H1 (cell line): ENCODE data around the gene NID1. TPM values are rescaled to one million over a fixed set of nuclear protein-coding genes. Genes with fewer than 3 reads are reported as not detected.

Experiments
- CTCF ChIA-PET: fragments of 300-600 bp; sonication (Branson Sonifier 250); formaldehyde crosslinking; loops from one replicate; lab custom pipeline; 2021; ENCODE audit not compliant: partially characterized antibody; lab: Charles Lee
- POLR2A ChIA-PET: fragments of 300-600 bp; sonication (Branson Sonifier 250); formaldehyde crosslinking; loops from one replicate; lab custom pipeline; 2021; ENCODE audit warnings: inconsistent platforms; ENCODE audit not compliant: partially characterized antibody; lab: Charles Lee
- DNase-seq, 2 experiments: peaks; one replicate each; pipeline versions ENCODE4 v3.0.0 to v3.0.0-alpha.2; 2010 to 2022; ENCODE audit warnings: low spot score in 2 of 2, low read depth in 1 of 2, mixed read lengths in 1 of 2
- FAIRE-seq: peaks from 2 replicates; lab custom pipeline; 2011; peaks lifted over from hg19 to GRCh38; lab: Jason Lieb, UNC
- H2AFZ ChIP-seq: 2 replicates; pipeline ENCODE4 v1.8.1; 2012; ENCODE audit warnings: low read length, inconsistent platforms
- H2AK5ac ChIP-seq: 2 replicates; pipeline ENCODE4 v1.6.1; 2013; ENCODE audit warnings: low read depth, low read length
- H2BK120ac ChIP-seq: replicated peaks from 2 replicates; pipeline ENCODE3; 2013; ENCODE audit warnings: low read depth, low read length, inconsistent platforms
- H2BK12ac ChIP-seq: 2 replicates; pipeline ENCODE4 v1.6.1; 2013; ENCODE audit warnings: low read depth, low read length
- H2BK15ac ChIP-seq: 2 replicates; pipeline ENCODE4 v1.6.1; 2013; ENCODE audit warnings: low read length
- H2BK20ac ChIP-seq: 2 replicates; pipeline ENCODE4 v1.6.1; 2013; ENCODE audit warnings: low read length
- H2BK5ac ChIP-seq: 2 replicates; pipeline ENCODE4 v1.6.1; 2013; ENCODE audit warnings: low read depth, low read length
- H3K14ac ChIP-seq: 2 replicates; pipeline ENCODE4 v1.6.1; 2013; ENCODE audit warnings: inconsistent platforms; ENCODE audit not compliant: insufficient read length
- H3K18ac ChIP-seq: 2 replicates; pipeline ENCODE4 v1.6.1; 2013; ENCODE audit warnings: low read length; ENCODE audit errors: extremely low read depth
- H3K23ac ChIP-seq: 2 replicates; pipeline ENCODE4 v1.6.1; 2013; ENCODE audit warnings: inconsistent platforms; ENCODE audit not compliant: insufficient read length
- H3K23me2 ChIP-seq: 2 replicates; pipeline ENCODE4 v1.6.1; 2013; ENCODE audit warnings: low read depth, low read length
- H3K27ac ChIP-seq: 2 replicates; pipeline ENCODE4 v1.6.1; 2011; ENCODE audit warnings: low read depth, low read length, inconsistent platforms
- H3K27me3 ChIP-seq, 4 experiments: replicated peaks in 1 of 4; 1 replicate in 1 of 4; 2 replicates in 3 of 4; pipeline versions ENCODE4 v1.6.1 to v1.8.1; 2011 to 2013; ENCODE audit warnings: low read length in 3 of 4, mild to moderate bottlenecking in 3 of 4, inconsistent platforms in 2 of 4, mixed read lengths in 2 of 4, moderate library complexity in 1 of 4; ENCODE audit not compliant: control insufficient read depth in 3 of 4, insufficient read depth in 3 of 4; ENCODE audit errors: extremely low read depth in 1 of 4
- H3K36me3 ChIP-seq, 4 experiments: 2 replicates each; pipeline versions ENCODE4 v1.6.1 to v1.8.1; 2011 to 2013; ENCODE audit warnings: mild to moderate bottlenecking in 4 of 4, low read length in 3 of 4, moderate library complexity in 2 of 4, control low read depth in 1 of 4, inconsistent platforms in 1 of 4; ENCODE audit not compliant: insufficient read depth in 4 of 4, control insufficient read depth in 2 of 4
- H3K4ac ChIP-seq: replicated peaks from 2 replicates; pipeline ENCODE3; 2013; ENCODE audit warnings: low read length, low read depth, mixed read lengths, inconsistent platforms; ENCODE audit not compliant: insufficient read length
- H3K4me1 ChIP-seq, 4 experiments: replicated peaks in 1 of 4; 1 replicate in 1 of 4; 2 replicates in 3 of 4; pipeline versions ENCODE4 v1.6.1 to v1.8.1; 2011 to 2013; ENCODE audit warnings: low read length in 3 of 4, inconsistent platforms in 2 of 4, mixed read lengths in 1 of 4; ENCODE audit not compliant: insufficient read depth in 4 of 4, control insufficient read depth in 3 of 4
- H3K4me2 ChIP-seq, 2 experiments: 2 replicates each; pipeline versions ENCODE4 v1.6.1 to v1.8.1; 2011 to 2013; ENCODE audit warnings: low read depth in 2 of 2, low read length in 2 of 2, control low read depth in 1 of 2, inconsistent platforms in 1 of 2, mild to moderate bottlenecking in 1 of 2; ENCODE audit not compliant: insufficient read depth in 1 of 2
- H3K4me3 ChIP-seq, 4 experiments: fragments of 200-600, 300-600 bp in 1 of 4; sonication (generic), shearing (Covaris generic), sonication (Bioruptor Twin) in 1 of 4; 2 replicates each; pipeline versions ENCODE4 v1.5.1 to v1.8.1; 2011 to 2016; ENCODE audit warnings: low read length in 4 of 4, low read depth in 3 of 4, control low read depth in 2 of 4, inconsistent platforms in 2 of 4, mild to moderate bottlenecking in 2 of 4, mixed read lengths in 1 of 4, moderate library complexity in 1 of 4; ENCODE audit not compliant: insufficient read depth in 2 of 4; ENCODE audit errors: extremely low read depth in 1 of 4
- H3K56ac ChIP-seq: replicated peaks from 2 replicates; pipeline ENCODE3; 2013; ENCODE audit warnings: low read depth, mild to moderate bottlenecking, mixed read lengths, low read length, inconsistent platforms; ENCODE audit not compliant: insufficient read length
- H3K79me1 ChIP-seq: 2 replicates; pipeline ENCODE4 v1.6.1; 2013; ENCODE audit warnings: low read depth, low read length, control low read depth
- H3K79me2 ChIP-seq, 2 experiments: 2 replicates each; pipeline versions ENCODE4 v1.6.1 to v1.8.1; 2012 to 2013; ENCODE audit warnings: low read length in 2 of 2, mild to moderate bottlenecking in 2 of 2, inconsistent platforms in 1 of 2; ENCODE audit not compliant: insufficient read depth in 2 of 2, control insufficient read depth in 1 of 2
- H3K9ac ChIP-seq, 4 experiments: replicated peaks in 1 of 4; 1 replicate in 1 of 4; 2 replicates in 3 of 4; pipeline versions ENCODE4 v1.6.1 to v1.8.1; 2011 to 2013; ENCODE audit warnings: low read depth in 3 of 4, low read length in 3 of 4, control low read depth in 2 of 4, mild to moderate bottlenecking in 2 of 4, moderate library complexity in 2 of 4, inconsistent platforms in 1 of 4; ENCODE audit errors: extremely low read depth in 1 of 4
- H3K9me3 ChIP-seq, 2 experiments: 2 replicates each; pipeline versions ENCODE4 v1.6.1 to v1.8.1; 2012 to 2013; ENCODE audit warnings: mild to moderate bottlenecking in 2 of 2, moderate library complexity in 2 of 2, control low read depth in 1 of 2, inconsistent platforms in 1 of 2, low read depth in 1 of 2, low read length in 1 of 2, mixed read lengths in 1 of 2; ENCODE audit not compliant: insufficient read depth in 2 of 2
- H4K20me1 ChIP-seq, 2 experiments: replicated peaks in 1 of 2; 2 replicates each; pipeline versions ENCODE3 to v1.8.1; 2011 to 2013; ENCODE audit warnings: inconsistent platforms in 2 of 2, low read length in 2 of 2, mild to moderate bottlenecking in 1 of 2; ENCODE audit not compliant: insufficient read depth in 2 of 2, control insufficient read depth in 1 of 2
- H4K5ac ChIP-seq: 2 replicates; pipeline ENCODE4 v1.6.1; 2013; ENCODE audit warnings: low read length, low read depth, mixed read lengths, inconsistent platforms; ENCODE audit not compliant: insufficient read length
- H4K8ac ChIP-seq: 2 replicates; pipeline ENCODE4 v1.8.0; 2013; ENCODE audit warnings: mild to moderate bottlenecking, moderate library complexity, low read length, inconsistent platforms; ENCODE audit not compliant: insufficient read depth; ENCODE audit errors: extremely low read depth
- H4K91ac ChIP-seq: replicated peaks from 2 replicates; pipeline ENCODE3; 2013; ENCODE audit warnings: low read length, mixed read lengths, inconsistent platforms; ENCODE audit not compliant: insufficient read length
- EZH2 ChIP-seq: fragments of 200-600 bp; sonication (generic); IDR thresholded peaks from 2 replicates; pipeline ENCODE4 v1.7.1; 2012; ENCODE audit warnings: low read depth, mild to moderate bottlenecking, moderate library complexity, low read length, inconsistent platforms; ENCODE audit not compliant: severe bottlenecking
- MAX ChIP-seq: IDR thresholded peaks from 2 replicates; pipeline ENCODE4 v1.6.1; 2012; ENCODE audit warnings: inconsistent platforms
- TBP ChIP-seq: IDR thresholded peaks from 2 replicates; pipeline ENCODE4 v1.6.1; 2011; ENCODE audit warnings: low read depth, low read length, improper control_type of control experiment
- WGBS, 2 experiments: shearing (Covaris generic) in 1 of 2; methylation state at CpG; one replicate each; pipeline versions ENCODE4 v1.1.6 to v1.1.7; 2013 to 2015; ENCODE audit warnings: low lambda C conversion rate in 2 of 2, mixed read lengths in 2 of 2, inconsistent platforms in 1 of 2, low coverage in 1 of 2, missing lambda C conversion rate in 1 of 2; ENCODE audit not compliant: insufficient replicate concordance in 2 of 2, insufficient coverage in 1 of 2, insufficient read length in 1 of 2; ENCODE audit errors: extremely low coverage in 1 of 2, missing lambda C conversion rate in 1 of 2; 5-methylcytosine and 5-hydroxymethylcytosine counted together
- polyA plus RNA-seq, 7 experiments: library from polyadenylated mRNA; depleted of rRNA in 3 of 7; stranded (reverse) in 5 of 7; unstranded in 2 of 7; fragments of >200 nt in 5 of 7; fragments of 200-250 nt in 2 of 7; gene quantifications; 1 replicate in 5 of 7; 2 replicates in 1 of 7; 4 replicates in 1 of 7; pipeline versions ENCODE4 v1.2.1 to v1.2.3, GENCODE V29; 2011 to 2013; ENCODE audit warnings: missing spikeins in 2 of 7, mixed read lengths in 2 of 7
- total RNA-seq: library from RNA; stranded (reverse); fragmentation: NEBNext Ultra II Directional; extraction: Animal tissue kit (Norgen Biotek cat#: 25700); gene quantifications from 2 replicates; pipeline ENCODE4 v1.2.1, GENCODE V29; 2021

The NID1 gene
- total and polyA plus RNA-seq, 2 of the 8 experiments (the other 6 are each of a cell fraction or from before 2014, with no cell fraction given), result 20.9 to 25.4 TPM

- Histone ChIP-seq H3K4me1 (no peaks in the 10 kb centered on the region), H3K18ac (no peak overlapping the region), H3K27me3 (no peaks in the 10 kb centered on the region), H2BK120ac (no peak overlapping the region), H2BK12ac (no peak overlapping the region), H4K91ac (no peak overlapping the region), H3K23me2 (no peaks in the 10 kb centered on the region), H4K5ac (no peak overlapping the region), H2BK20ac (no peak overlapping the region), H3K56ac (no peak overlapping the region), H3K27ac (no peak overlapping the region), H3K36me3 (no peaks in the 10 kb centered on the region; a peak in 1 of 8 replicates), H4K8ac (no peak overlapping the region), H3K4me2 (no peak overlapping the region), H3K14ac (no peak overlapping the region), H3K9me3 (no peaks in the 10 kb centered on the region), H3K79me1 (no peaks in the 10 kb centered on the region), H3K23ac (no peak overlapping the region), H2AK5ac (no peak overlapping the region), H2BK5ac (no peak overlapping the region), H3K9ac (no peak overlapping the region), H3K4ac (no peak overlapping the region), H4K20me1 (no peaks in the 10 kb centered on the region), H3K4me3 (no peak overlapping the region), H2BK15ac (no peak overlapping the region), H2AFZ (no peak overlapping the region), H3K79me2 (no peaks in the 10 kb centered on the region)
- ChIA-PET CTCF (interaction anchor here (1.0 kb wide), 1 partner anchor 10 kb away, joined by 3 read pairs; no protein-coding TSS in a partner anchor), POLR2A (no interaction called here)
- FAIRE-seq, result no peak
- DNase-seq, result no peak
- TF ChIP-seq TBP, result no peak
- TF ChIP-seq EZH2, result no peak
- TF ChIP-seq MAX, result no peak
- 84% methylated on average over 11 of the region's 11 CpGs; no CpG with 5 or more reads in 1 of the 2 experiments for WGBS, 2 experiments
These were observed 53.2 kb downstream of the NID1 start for GRCh38 chr1:236011641-236012040.
